GM12878 (cell line): ENCODE measurements around the gene NT5DC3.

ENCODE experiments used
- CREB1 ChIP-seq: IDR thresholded peaks from 2 replicates; pipeline ENCODE4 v1.6.1; 2012; ENCODE audit warnings: low read depth, mild to moderate bottlenecking, inconsistent platforms
- EZH2 ChIP-seq: IDR thresholded peaks from 2 replicates; pipeline ENCODE4 v1.6.1; 2012; ENCODE audit warnings: low read depth, mild to moderate bottlenecking, control low read depth, inconsistent platforms, low read length, borderline replicate concordance; ENCODE audit not compliant: control insufficient read depth
- MYB ChIP-seq: fragments of 150-350 bp; IDR thresholded peaks from 2 replicates; pipeline ENCODE4 v1.6.1; 2014; ENCODE audit warnings: mild to moderate bottlenecking, low read depth, low read length, borderline replicate concordance
- MYC ChIP-seq: IDR thresholded peaks from 2 replicates; pipeline ENCODE4 v1.6.1; 2011; ENCODE audit warnings: mild to moderate bottlenecking, low read length, moderate library complexity, inconsistent platforms; ENCODE audit not compliant: insufficient read depth, insufficient replicate concordance, insufficient read length, severe bottlenecking
- NR2F1 ChIP-seq: fragments of 450-650 bp; conservative IDR thresholded peaks from 2 replicates; pipeline ENCODE4 v1.6.1; 2017; ENCODE audit warnings: mild to moderate bottlenecking
- POLR2A ChIP-seq: IDR thresholded peaks from 2 replicates; pipeline ENCODE4 v1.6.1; 2011; ENCODE audit warnings: low read depth, mild to moderate bottlenecking, low read length
- SRF ChIP-seq, 2 experiments: IDR thresholded peaks; 2 replicates each; pipeline ENCODE4 v1.6.1; 2011; ENCODE audit warnings: low read depth in 2 of 2, low read length in 2 of 2, mild to moderate bottlenecking in 1 of 2, moderate library complexity in 1 of 2
- YBX1 ChIP-seq: fragments of 450-650 bp; IDR thresholded peaks from 2 replicates; pipeline ENCODE4 v1.6.1; 2016; ENCODE audit warnings: antibody characterized with exemption
- YY1 ChIP-seq: IDR thresholded peaks from 2 replicates; pipeline ENCODE4 v1.6.1; 2011; ENCODE audit warnings: low read depth, mild to moderate bottlenecking, low read length
- ZNF274 ChIP-seq: IDR thresholded peaks from one replicate; pipeline ENCODE4 v1.8.0; 2011; ENCODE audit not compliant: insufficient read length, insufficient read depth
- TF ChIP-seq, protein P1 (sequence below): IDR thresholded peaks from 2 replicates; pipeline ENCODE4 v1.6.1; 2012; ENCODE audit warnings: low read depth, low read length, improper control_type of control experiment
- TF ChIP-seq, protein P2 (sequence below), 3 experiments: IDR thresholded peaks in 2 of 3; conservative IDR thresholded peaks in 1 of 3; 2 replicates each; pipeline ENCODE4 v1.5.1; 2011; ENCODE audit warnings: low read depth in 3 of 3, low read length in 3 of 3, mild to moderate bottlenecking in 3 of 3, control low read depth in 2 of 3, moderate library complexity in 2 of 3, inconsistent platforms in 1 of 3, mixed read lengths in 1 of 3; ENCODE audit not compliant: control insufficient read depth in 2 of 3, insufficient read depth in 1 of 3; ENCODE audit errors: extremely low read depth in 1 of 3
- TF ChIP-seq, protein P3 (sequence below): IDR thresholded peaks from 2 replicates; pipeline ENCODE4 v1.6.1; 2012; ENCODE audit warnings: improper control_type of control experiment, low read depth, low read length; ENCODE audit not compliant: insufficient replicate concordance
- TF ChIP-seq, protein P4 (sequence below): IDR thresholded peaks from 2 replicates; pipeline ENCODE4 v1.6.1; 2011; ENCODE audit warnings: low read depth, low read length, improper control_type of control experiment, borderline replicate concordance

DNA sequence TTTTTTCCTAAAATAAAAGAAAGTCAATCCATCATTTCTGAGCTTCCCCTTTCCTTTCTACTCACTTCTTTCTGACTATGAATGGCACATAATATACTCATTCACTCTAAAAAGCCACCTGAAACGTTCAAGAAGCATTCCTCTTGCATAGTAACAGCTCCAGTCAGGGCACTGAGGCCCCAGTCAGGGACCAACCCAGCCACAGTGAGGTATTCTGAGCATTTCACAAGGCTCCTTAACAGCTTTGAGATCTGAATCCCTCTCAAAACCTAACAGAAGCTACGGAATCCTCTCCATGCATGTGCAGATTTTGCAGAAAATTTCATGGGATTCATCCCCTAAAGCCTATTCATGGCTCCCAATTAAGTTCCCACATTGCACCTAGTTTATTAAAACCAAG, 23.2 kb downstream of the NT5DC3 start:
- TF ChIP-seq SRF (IDR thresholded peaks at IDR 0.05; ENCODE audit: low read depth in 2 of 2, low read length in 2 of 2) (no peak), POLR2A (no peak), YY1 (no peak), YBX1 (no peak), MYC (no peak), EZH2 (no peak), CREB1 (no peak), ZNF274 (no peak), MYB (no peak), NR2F1 (no peak)
- TF ChIP-seq, protein P1, sequence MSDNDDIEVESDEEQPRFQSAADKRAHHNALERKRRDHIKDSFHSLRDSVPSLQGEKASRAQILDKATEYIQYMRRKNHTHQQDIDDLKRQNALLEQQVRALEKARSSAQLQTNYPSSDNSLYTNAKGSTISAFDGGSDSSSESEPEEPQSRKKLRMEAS = no peak
- TF ChIP-seq, protein P2, sequence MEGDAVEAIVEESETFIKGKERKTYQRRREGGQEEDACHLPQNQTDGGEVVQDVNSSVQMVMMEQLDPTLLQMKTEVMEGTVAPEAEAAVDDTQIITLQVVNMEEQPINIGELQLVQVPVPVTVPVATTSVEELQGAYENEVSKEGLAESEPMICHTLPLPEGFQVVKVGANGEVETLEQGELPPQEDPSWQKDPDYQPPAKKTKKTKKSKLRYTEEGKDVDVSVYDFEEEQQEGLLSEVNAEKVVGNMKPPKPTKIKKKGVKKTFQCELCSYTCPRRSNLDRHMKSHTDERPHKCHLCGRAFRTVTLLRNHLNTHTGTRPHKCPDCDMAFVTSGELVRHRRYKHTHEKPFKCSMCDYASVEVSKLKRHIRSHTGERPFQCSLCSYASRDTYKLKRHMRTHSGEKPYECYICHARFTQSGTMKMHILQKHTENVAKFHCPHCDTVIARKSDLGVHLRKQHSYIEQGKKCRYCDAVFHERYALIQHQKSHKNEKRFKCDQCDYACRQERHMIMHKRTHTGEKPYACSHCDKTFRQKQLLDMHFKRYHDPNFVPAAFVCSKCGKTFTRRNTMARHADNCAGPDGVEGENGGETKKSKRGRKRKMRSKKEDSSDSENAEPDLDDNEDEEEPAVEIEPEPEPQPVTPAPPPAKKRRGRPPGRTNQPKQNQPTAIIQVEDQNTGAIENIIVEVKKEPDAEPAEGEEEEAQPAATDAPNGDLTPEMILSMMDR (IDR thresholded peaks at IDR 0.05 in 2 of 3, conservative IDR thresholded peaks at IDR 0.05 in 1 of 3; ENCODE audit: control insufficient read depth in 2 of 3, extremely low read depth in 1 of 3, insufficient read depth in 1 of 3, low read depth in 3 of 3, low read length in 3 of 3) = no peak
- TF ChIP-seq, protein P3, sequence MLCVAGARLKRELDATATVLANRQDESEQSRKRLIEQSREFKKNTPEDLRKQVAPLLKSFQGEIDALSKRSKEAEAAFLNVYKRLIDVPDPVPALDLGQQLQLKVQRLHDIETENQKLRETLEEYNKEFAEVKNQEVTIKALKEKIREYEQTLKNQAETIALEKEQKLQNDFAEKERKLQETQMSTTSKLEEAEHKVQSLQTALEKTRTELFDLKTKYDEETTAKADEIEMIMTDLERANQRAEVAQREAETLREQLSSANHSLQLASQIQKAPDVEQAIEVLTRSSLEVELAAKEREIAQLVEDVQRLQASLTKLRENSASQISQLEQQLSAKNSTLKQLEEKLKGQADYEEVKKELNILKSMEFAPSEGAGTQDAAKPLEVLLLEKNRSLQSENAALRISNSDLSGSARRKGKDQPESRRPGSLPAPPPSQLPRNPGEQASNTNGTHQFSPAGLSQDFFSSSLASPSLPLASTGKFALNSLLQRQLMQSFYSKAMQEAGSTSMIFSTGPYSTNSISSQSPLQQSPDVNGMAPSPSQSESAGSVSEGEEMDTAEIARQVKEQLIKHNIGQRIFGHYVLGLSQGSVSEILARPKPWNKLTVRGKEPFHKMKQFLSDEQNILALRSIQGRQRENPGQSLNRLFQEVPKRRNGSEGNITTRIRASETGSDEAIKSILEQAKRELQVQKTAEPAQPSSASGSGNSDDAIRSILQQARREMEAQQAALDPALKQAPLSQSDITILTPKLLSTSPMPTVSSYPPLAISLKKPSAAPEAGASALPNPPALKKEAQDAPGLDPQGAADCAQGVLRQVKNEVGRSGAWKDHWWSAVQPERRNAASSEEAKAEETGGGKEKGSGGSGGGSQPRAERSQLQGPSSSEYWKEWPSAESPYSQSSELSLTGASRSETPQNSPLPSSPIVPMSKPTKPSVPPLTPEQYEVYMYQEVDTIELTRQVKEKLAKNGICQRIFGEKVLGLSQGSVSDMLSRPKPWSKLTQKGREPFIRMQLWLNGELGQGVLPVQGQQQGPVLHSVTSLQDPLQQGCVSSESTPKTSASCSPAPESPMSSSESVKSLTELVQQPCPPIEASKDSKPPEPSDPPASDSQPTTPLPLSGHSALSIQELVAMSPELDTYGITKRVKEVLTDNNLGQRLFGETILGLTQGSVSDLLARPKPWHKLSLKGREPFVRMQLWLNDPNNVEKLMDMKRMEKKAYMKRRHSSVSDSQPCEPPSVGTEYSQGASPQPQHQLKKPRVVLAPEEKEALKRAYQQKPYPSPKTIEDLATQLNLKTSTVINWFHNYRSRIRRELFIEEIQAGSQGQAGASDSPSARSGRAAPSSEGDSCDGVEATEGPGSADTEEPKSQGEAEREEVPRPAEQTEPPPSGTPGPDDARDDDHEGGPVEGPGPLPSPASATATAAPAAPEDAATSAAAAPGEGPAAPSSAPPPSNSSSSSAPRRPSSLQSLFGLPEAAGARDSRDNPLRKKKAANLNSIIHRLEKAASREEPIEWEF = no peak
- TF ChIP-seq, protein P4, sequence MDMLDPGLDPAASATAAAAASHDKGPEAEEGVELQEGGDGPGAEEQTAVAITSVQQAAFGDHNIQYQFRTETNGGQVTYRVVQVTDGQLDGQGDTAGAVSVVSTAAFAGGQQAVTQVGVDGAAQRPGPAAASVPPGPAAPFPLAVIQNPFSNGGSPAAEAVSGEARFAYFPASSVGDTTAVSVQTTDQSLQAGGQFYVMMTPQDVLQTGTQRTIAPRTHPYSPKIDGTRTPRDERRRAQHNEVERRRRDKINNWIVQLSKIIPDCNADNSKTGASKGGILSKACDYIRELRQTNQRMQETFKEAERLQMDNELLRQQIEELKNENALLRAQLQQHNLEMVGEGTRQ = no peak
